Inflammatory macrophage (primary cell): Measurements from ENCODE around the gene DTNBP1.

Experiments used
- DNase-seq, 2 donors: peaks; one replicate each; pipeline ENCODE4 v3.0.0-alpha.2; 2020 to 2022

Gene DTNBP1

DNA sequence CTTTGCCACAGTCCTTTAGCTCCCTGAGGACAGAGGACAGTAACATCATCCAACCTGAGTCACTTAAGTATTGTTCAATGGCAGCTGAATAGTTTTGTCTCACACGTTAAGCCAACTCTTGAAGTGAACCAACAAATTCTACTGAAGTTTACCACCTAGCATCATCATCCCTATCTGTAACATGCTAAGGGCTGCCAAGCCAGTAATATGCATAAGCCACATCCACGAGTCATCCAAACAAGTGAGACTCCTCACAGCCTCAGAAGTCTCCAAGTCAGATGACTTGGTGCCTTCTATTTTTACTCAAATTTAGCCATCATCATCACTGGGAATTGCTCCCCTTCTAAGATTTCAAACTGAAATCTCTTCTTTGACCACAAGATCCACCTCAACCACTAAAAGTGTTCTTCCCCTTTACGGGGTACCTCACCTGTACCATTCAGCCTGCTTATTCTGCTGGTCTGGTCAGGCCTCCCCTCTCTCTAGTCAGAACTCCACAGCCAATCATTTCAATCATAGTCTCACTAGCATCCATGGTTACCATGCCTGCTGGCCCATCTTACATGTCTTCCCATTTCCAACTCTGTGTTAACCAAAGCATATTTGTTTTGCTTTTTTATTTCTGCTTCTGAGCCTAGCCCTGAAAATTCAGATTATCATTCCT, 73.7 kb downstream of the DTNBP1 start:
- DNase-seq, result no peak

GRCh38 chr6:15586503-15586902, 76.3 kb downstream of the DTNBP1 start:
- DNase-seq, result no peak

DNA sequence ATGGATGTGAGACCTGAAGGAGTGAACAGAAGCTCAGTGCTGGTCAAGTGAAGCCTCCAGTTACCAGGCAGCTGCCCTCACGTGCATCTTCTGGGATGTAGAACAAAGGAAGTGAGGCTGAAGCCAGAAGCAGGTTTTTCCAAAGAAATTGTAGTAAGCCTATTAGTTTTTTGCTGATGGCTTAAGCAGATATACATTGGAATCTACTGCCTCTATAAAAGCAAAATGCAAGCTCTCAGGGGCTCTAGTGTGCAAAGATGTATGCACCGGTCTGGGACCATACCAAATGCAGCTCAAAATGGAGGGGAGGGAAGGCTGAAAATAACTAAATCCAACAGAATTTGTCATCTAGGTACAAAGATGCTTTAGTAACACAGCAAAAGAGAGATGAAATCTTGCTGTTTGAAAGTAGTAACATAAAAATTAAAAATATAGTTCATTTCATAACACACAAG, 77.0 kb downstream of the DTNBP1 start:
- no peak for DNase-seq

GRCh38 chr6:15582499-15582898, 80.3 kb downstream of the DTNBP1 start:
- DNase-seq, result no peak

DNA sequence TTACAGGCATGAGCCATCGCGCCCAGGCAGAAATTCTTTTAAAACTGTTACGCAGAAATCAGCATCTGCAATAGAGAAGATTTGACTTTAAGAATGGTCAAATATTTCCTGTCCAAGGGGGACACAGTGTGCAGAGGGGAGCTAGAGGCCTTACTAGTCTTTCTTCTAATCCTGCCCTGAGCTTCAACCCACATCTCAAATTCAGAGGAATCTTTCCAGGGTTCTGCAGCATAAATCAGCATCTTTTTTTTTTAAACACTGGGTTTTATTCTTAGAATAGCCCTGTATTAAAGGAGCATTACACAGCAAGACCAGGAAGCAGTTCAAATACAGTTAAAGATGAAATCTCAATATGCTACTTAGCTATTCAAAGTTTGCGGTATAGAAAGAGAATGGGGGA, 81.1 kb downstream of the DTNBP1 start:
- DNase-seq, result no peak

GRCh38 chr6:15580326-15580725, 82.5 kb downstream of the DTNBP1 start:
- peak; percentile 63 to 84 for DNase-seq

- DNase-seq, result no peak
Observed at GRCh38 chr6:15578716-15579391, 84.0 kb downstream of the DTNBP1 start.

GRCh38 chr6:15577550-15578171, 85.2 kb downstream of the DTNBP1 start:
- no peak for DNase-seq

DNA sequence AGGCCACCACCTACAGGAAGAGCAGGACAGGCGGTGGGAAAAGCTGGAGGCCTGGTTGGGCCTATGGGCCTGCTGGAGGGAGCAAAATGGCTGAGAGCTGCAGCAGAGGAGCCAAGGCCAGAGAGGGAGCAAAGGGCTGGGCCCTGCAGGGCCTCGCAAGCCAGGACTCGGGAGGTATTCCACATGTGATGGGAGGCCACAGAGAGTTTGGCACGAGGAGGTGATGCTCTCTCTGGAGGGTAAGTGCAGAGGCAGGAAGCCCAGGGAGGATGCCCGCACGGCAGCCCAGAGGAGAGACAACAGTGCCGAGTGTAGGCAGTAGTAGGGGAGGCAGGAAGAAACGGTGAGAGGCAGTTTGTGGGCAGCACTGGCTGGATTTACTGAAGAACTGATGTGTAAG, 85.7 kb downstream of the DTNBP1 start:
- no peak for DNase-seq

DNA sequence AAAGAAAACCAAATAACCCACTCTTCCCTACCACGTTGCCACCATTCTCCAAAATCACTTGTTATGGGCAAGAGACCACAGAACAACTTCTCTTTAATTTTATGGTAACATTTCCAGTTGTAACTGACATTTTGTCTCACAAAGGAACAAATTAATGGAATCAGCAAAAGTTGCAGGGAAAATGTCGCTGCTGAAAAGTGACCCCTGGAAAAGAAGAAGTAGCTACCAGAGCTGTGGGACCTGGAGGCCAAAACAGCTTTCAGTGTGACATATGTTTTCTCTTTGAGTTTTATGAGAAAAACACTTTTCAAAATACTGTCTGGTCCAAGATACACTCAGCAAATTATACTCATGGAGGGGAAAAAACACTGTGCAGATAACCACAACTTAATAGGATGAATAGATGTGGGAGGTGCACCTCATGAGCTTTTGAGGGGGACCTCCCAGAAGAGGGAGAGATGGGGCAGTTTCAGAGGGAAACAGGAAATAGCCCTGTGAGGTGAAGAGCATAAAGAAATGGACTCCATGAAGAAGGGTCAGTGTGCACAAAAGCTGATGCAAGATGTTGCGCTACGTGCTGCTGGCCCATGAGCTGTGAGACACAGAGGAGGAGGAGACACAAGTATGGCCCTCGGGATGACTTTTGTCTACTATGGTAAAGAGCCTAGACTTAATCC, 87.3 kb downstream of the DTNBP1 start:
- peak; percentile 34 to 36 for DNase-seq

GRCh38 chr6:15574486-15574885, 88.3 kb downstream of the DTNBP1 start:
- DNase-seq, result no peak

DNA sequence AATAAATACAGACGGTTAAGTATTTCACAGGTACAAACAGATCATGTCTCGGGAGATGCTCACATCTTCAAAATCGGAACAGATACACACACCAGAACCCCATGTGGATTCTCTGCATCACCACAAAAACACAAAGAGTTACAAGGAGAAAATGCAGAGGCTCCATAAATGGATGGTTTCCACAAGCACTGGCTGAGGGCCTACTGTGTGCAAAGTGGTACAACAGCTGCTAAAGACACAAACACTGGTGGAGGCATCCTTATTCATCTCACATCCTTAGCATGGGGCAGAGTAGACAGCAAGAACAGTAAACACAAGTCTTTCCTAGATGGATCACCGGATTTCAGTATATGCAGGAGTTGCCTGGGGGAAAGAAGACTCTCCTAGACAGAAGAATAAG, 88.8 kb downstream of the DTNBP1 start:
- DNase-seq, result no peak

- DNase-seq, result no peak
Observed at GRCh38 chr6:15573384-15573783, 89.4 kb downstream of the DTNBP1 start.

DNA sequence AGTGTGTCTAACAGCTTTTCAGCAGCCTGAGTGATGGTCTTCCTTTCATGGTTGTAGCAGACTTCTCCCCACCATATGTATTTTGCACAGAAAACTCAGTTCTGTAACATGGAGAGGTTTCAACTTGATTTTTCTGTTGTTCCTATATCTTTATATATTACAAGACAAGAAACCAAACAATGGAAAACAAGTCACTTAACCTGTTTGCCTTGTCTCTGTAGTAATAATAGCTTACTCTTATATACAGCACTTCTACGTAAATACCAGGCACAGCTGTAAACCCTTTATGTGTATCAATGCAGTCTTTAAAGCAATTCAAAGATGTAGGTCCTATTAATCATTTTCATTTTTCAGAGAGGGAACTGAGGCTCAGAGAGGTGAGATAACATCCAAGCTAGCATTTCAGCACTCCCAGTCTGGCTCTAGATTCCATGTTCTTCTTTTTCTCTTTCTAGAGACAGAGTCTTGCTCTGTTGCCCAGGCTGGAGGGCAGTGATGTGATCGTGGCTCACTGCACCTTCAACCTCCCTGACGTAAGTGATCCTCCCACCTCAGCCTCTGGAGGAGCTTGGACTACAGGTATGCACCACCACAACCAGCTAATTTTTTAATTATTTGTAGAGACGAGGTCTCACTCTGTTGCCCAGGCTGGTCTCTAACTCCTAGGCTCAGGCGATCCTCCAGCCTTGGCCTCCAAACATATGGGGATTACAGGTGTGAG, 90.4 kb downstream of the DTNBP1 start:
- DNase-seq, result no peak

DNA sequence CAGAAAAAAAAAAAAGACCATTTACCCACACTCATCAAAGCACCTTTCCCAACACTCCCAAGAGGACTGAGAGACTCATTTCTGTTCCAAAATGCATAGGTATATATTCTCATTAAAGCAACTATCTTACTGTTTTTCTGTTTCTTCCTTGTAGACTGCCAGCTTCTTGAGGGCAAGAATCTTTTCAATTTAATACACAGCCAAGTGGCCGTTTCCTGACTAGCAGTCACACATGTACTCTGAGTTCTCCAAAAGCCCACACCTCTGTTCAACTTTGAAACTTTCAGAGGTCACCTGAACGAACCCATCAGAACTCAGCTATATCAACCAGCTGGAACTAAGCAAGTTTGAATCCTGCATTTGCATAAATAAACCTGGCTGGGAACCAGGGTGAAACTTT, 92.7 kb downstream of the DTNBP1 start:
- DNase-seq, result no peak

- no peak for DNase-seq
Observed at GRCh38 chr6:15569035-15569995, 93.5 kb downstream of the DTNBP1 start.

DNA sequence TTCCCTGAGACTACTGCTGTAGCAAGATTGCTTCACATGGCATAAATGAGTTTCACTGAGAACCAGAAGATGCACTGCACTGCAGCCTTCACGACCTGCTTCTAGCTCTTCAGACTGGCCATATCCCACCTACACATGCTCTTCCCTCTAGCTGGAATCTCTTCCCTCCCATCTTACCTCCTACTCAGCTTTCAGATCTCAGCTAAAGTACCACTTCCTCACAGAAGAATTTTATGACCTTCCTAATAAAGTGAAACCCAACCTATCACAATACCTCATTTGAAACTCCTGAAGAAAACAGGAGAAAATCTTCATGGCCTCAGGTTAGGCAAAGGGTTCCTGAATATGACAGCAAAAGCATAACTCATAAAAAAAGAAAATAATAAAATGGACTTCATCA, 99.9 kb downstream of the DTNBP1 start:
- peak in 1 of 2 donors; percentile 11 for DNase-seq

- DNase-seq, result no peak
Observed at GRCh38 chr6:15561447-15562199, 101.2 kb downstream of the DTNBP1 start.

- no peak for DNase-seq
Observed at GRCh38 chr6:15560713-15561112, 102.1 kb downstream of the DTNBP1 start.

DNA sequence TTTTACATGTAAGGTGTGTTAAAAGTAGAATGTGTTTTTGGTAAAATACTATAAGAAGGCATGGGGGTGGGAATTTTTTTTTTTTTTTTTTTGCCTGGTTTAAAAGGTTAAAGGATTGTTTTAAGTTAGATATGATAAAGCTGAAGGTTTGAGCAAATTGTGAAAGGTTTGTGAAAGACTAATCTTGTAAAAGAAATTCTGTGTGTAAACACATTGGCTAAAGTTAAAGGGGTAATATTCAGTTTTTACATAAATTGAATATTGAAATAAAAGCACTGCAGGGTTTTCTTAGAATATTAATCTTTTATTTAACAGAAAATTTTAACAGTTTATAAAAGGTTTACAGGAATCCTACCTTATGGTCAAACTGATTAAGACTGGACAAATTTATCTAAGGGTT, 105.7 kb downstream of the DTNBP1 start:
- no peak for DNase-seq

GRCh38 chr6:15556711-15557110, 106.1 kb downstream of the DTNBP1 start:
- no peak for DNase-seq
